K562 (cell line): ENCODE data around the gene ZNF562. TPM values are rescaled to one million over a fixed set of nuclear protein-coding genes. Genes with fewer than 3 reads are reported as not detected.

Source experiments
- ARNT ChIP-seq, 2 experiments: fragments of 450-650 bp; IDR thresholded peaks; 2 replicates each; pipeline ENCODE4 v1.6.1; 2016; ENCODE audit warnings: mild to moderate bottlenecking in 1 of 2
- CUX1 ChIP-seq: fragments of 200-800 bp; sonication (Bioruptor generic); IDR thresholded peaks from 2 replicates; pipeline ENCODE4 v1.6.1; 2016; ENCODE audit warnings: missing genetic modification characterization, missing compliant biosample characterization
- ETV6 ChIP-seq, 3 experiments: fragments of 150-350 bp in 1 of 3; sonication (generic) in 1 of 3; formaldehyde crosslinking in 1 of 3; IDR thresholded peaks; 2 replicates each; pipeline versions ENCODE4 v1.6.1 to v1.8.0; 2014 to 2022; ENCODE audit warnings: borderline replicate concordance in 2 of 3, low read depth in 2 of 3, antibody characterized with exemption in 1 of 3, low read length in 1 of 3, mild to moderate bottlenecking in 1 of 3, missing genetic modification reagents in 1 of 3
- FOSL1 ChIP-seq: fragments of 200-800 bp; sonication (Bioruptor generic); conservative IDR thresholded peaks from 2 replicates; pipeline ENCODE4 v1.6.1; 2016; ENCODE audit warnings: missing genetic modification characterization, missing compliant biosample characterization
- NELFE ChIP-seq: IDR thresholded peaks from 2 replicates; pipeline ENCODE4 v1.6.1; 2011; ENCODE audit warnings: mild to moderate bottlenecking; ENCODE audit not compliant: insufficient read depth, insufficient read length
- TRIM24 ChIP-seq, 2 experiments: fragments of 450-650 bp; IDR thresholded peaks; 2 replicates each; pipeline ENCODE4 v1.6.1; 2016
- ZC3H8 ChIP-seq: fragments of 450-650 bp; IDR thresholded peaks from 2 replicates; pipeline ENCODE4 v1.6.1; 2017
- ZEB2 ChIP-seq: fragments of 450-650 bp; IDR thresholded peaks from 2 replicates; pipeline ENCODE4 v1.6.1; 2016
- ZNF232 ChIP-seq: sonication (generic); formaldehyde crosslinking; IDR thresholded peaks from 2 replicates; pipeline ENCODE4 v1.8.0; 2022; ENCODE audit warnings: mild to moderate bottlenecking, missing genetic modification reagents
- ZNF239 ChIP-seq: fragments of 250-450 bp; sonication (Bioruptor Pico); IDR thresholded peaks from 2 replicates; pipeline ENCODE4 v1.4.0; 2020; ENCODE audit warnings: mild to moderate bottlenecking
- ZNF280A ChIP-seq: fragments of 450-650 bp; IDR thresholded peaks from 2 replicates; pipeline ENCODE4 v1.6.1; 2018; ENCODE audit warnings: mild to moderate bottlenecking, low read depth; ENCODE audit not compliant: partially characterized antibody
- polyA plus RNA-seq, 8 experiments: library from polyadenylated mRNA; depleted of rRNA in 4 of 8; stranded (reverse) in 5 of 8; unstranded in 3 of 8; fragments of >200 nt; fragmentation: Nextera tagmentation in 2 of 8; fragmentation: Illumina TruSeq in 1 of 8; extraction: Ambion mirVana in 2 of 8; extraction: Trizol in 1 of 8; gene quantifications; 2 replicates each; pipeline versions ENCODE4 v1.2.1 to v1.2.3, GENCODE V29; 2011 to 2014; ENCODE audit warnings: inconsistent platforms in 1 of 8, missing spikeins in 1 of 8
- total RNA-seq, 7 experiments: library from RNA; depleted of rRNA in 6 of 7; stranded (reverse); fragments of >200 nt in 6 of 7; fragmentation: Illumina TruSeq in 2 of 7; extraction: Trizol in 2 of 7; gene quantifications; 2 replicates each; pipeline versions ENCODE4 v1.2.1 to v1.2.3, GENCODE V29; 2011 to 2021; ENCODE audit warnings: low replicate concordance in 1 of 7
- TF ChIP-seq, protein P1 (sequence below), 2 experiments: fragments of 450-650 bp in 1 of 2; sonication (generic) in 1 of 2; formaldehyde crosslinking in 1 of 2; IDR thresholded peaks in 1 of 2; conservative IDR thresholded peaks in 1 of 2; 2 replicates each; pipeline versions ENCODE4 v1.6.1 to v1.8.1; 2016 to 2023; ENCODE audit warnings: mild to moderate bottlenecking in 2 of 2, moderate library complexity in 2 of 2, inconsistent platforms in 1 of 2, missing genetic modification reagents in 1 of 2
- TF ChIP-seq, protein P2 (sequence below): sonication (generic); formaldehyde crosslinking; IDR thresholded peaks from 2 replicates; pipeline ENCODE4 v1.8.0; 2022; ENCODE audit warnings: mild to moderate bottlenecking, missing genetic modification reagents
- TF ChIP-seq, protein P3 (sequence below): sonication (generic); formaldehyde crosslinking; IDR thresholded peaks from 2 replicates; pipeline ENCODE4 v1.8.1; 2023; ENCODE audit warnings: mild to moderate bottlenecking, missing genetic modification reagents, moderate library complexity

ZNF562 gene
- total and polyA plus RNA-seq, 9 of the 15 experiments (the other 6 are each of a cell fraction or from before 2014, with no cell fraction given) = 11.8 to 46.9 (median 20.8) TPM

- TF ChIP-seq, protein P1, sequence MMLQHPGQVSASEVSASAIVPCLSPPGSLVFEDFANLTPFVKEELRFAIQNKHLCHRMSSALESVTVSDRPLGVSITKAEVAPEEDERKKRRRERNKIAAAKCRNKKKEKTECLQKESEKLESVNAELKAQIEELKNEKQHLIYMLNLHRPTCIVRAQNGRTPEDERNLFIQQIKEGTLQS (IDR thresholded peaks at IDR 0.05) = peak; percentile 76
- TF ChIP-seq, protein P1 (CRISPR knock-in tag; conservative IDR thresholded peaks at IDR 0.05) = no peak
- TF ChIP-seq ZEB2 (peak; percentile 82), CUX1 (CRISPR knock-in tag) (0 out of 2 replicates have a peak, but pooled peaks have one; percentile 40), ZNF232 (CRISPR knock-in tag) (0 out of 2 replicates have a peak, but pooled peaks have one; percentile 64), NELFE (no peak), ARNT (IDR thresholded peaks at IDR 0.05) (peak in 1 of 2 experiments; percentile 76; a peak in 1 of 4 replicates), FOSL1 (tag) (peak; percentile 71), ZNF239 (no peak), ZC3H8 (no peak), ZNF280A (peak; percentile 100), ETV6 (IDR thresholded peaks at IDR 0.05; ENCODE audit: borderline replicate concordance in 1 of 2, low read depth in 2 of 2, low read length in 1 of 2) (no peak), ETV6 (CRISPR knock-in tag; IDR thresholded peaks at IDR 0.05; ENCODE audit: borderline replicate concordance) (peak; percentile 66; the same call in 1 of the 2 replicates), TRIM24 (IDR thresholded peaks at IDR 0.05) (peak; percentile 92 to 94)
- TF ChIP-seq, protein P2, sequence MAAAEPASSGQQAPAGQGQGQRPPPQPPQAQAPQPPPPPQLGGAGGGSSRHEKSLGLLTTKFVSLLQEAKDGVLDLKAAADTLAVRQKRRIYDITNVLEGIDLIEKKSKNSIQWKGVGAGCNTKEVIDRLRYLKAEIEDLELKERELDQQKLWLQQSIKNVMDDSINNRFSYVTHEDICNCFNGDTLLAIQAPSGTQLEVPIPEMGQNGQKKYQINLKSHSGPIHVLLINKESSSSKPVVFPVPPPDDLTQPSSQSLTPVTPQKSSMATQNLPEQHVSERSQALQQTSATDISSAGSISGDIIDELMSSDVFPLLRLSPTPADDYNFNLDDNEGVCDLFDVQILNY (CRISPR knock-in tag) = peak; percentile 77; the same call in 1 of the 2 replicates
- TF ChIP-seq, protein P3, sequence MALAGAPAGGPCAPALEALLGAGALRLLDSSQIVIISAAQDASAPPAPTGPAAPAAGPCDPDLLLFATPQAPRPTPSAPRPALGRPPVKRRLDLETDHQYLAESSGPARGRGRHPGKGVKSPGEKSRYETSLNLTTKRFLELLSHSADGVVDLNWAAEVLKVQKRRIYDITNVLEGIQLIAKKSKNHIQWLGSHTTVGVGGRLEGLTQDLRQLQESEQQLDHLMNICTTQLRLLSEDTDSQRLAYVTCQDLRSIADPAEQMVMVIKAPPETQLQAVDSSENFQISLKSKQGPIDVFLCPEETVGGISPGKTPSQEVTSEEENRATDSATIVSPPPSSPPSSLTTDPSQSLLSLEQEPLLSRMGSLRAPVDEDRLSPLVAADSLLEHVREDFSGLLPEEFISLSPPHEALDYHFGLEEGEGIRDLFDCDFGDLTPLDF = 0 out of 2 replicates have a peak, but pooled peaks have one; percentile 26
These were observed 813 bp downstream of the ZNF562 start (continued) for GRCh38 chr19:9673912-9674662.
